Kidney epithelial cell (primary cell): Measurements from ENCODE around the gene SEC63. TPM values are rescaled to one million over a fixed set of nuclear protein-coding genes. Genes with fewer than 3 reads are reported as not detected.

Experiments
- DNase-seq: peaks from one replicate; pipeline ENCODE4 v3.0.0-alpha.2; 2010; ENCODE audit warnings: low read depth
- H3K27me3 ChIP-seq: 2 replicates; pipeline ENCODE4 v1.6.0; 2011; ENCODE audit warnings: low read length; ENCODE audit not compliant: control insufficient read depth, insufficient read depth
- H3K36me3 ChIP-seq: 2 replicates; pipeline ENCODE4 v1.5.1; 2011; ENCODE audit warnings: low read length; ENCODE audit not compliant: control insufficient read depth, insufficient read depth
- H3K4me3 ChIP-seq: 2 replicates; pipeline ENCODE4 v1.5.1; 2011; ENCODE audit warnings: low read depth, mild to moderate bottlenecking, control low read depth, low read length
- total RNA-seq: library from RNA; depleted of rRNA; stranded (reverse); fragments of >200 nt; gene quantifications from 2 replicates; pipeline ENCODE4 v1.2.3, GENCODE V29; 2015
- TF ChIP-seq, protein P1 (sequence below): IDR thresholded peaks from 2 replicates; pipeline ENCODE4 v1.5.1; 2011; ENCODE audit warnings: mild to moderate bottlenecking, moderate library complexity, low read length, control low read depth, inconsistent platforms; ENCODE audit not compliant: insufficient read depth, poor library complexity, severe bottlenecking

Gene SEC63
- total RNA-seq, 1 donor from 2014 or later: 25.1 TPM

GRCh38 chr6:107976155-107976783, 18.3 kb upstream of the SEC63 start:
- H3K27me3 ChIP-seq: no peaks in the 10 kb centered on the region
- TF ChIP-seq, protein P1, sequence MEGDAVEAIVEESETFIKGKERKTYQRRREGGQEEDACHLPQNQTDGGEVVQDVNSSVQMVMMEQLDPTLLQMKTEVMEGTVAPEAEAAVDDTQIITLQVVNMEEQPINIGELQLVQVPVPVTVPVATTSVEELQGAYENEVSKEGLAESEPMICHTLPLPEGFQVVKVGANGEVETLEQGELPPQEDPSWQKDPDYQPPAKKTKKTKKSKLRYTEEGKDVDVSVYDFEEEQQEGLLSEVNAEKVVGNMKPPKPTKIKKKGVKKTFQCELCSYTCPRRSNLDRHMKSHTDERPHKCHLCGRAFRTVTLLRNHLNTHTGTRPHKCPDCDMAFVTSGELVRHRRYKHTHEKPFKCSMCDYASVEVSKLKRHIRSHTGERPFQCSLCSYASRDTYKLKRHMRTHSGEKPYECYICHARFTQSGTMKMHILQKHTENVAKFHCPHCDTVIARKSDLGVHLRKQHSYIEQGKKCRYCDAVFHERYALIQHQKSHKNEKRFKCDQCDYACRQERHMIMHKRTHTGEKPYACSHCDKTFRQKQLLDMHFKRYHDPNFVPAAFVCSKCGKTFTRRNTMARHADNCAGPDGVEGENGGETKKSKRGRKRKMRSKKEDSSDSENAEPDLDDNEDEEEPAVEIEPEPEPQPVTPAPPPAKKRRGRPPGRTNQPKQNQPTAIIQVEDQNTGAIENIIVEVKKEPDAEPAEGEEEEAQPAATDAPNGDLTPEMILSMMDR: no peak
- DNase-seq: no peak
- no peaks in the 10 kb centered on the region for H3K36me3 ChIP-seq
- H3K4me3 ChIP-seq: no peak overlapping the region

GRCh38 chr6:107973594-107973993, 15.6 kb upstream of the SEC63 start:
- TF ChIP-seq, protein P1: no peak
- Histone ChIP-seq H3K36me3 (no peaks in the 10 kb centered on the region), H3K27me3 (no peaks in the 10 kb centered on the region), H3K4me3 (no peak overlapping the region)
- no peak for DNase-seq

GRCh38 chr6:107972413-107973096, 14.5 kb upstream of the SEC63 start:
- Histone ChIP-seq H3K27me3 (no peaks in the 10 kb centered on the region), H3K4me3 (no peak overlapping the region), H3K36me3 (no peaks in the 10 kb centered on the region)
- no peak for DNase-seq
- TF ChIP-seq, protein P1: no peak

DNA sequence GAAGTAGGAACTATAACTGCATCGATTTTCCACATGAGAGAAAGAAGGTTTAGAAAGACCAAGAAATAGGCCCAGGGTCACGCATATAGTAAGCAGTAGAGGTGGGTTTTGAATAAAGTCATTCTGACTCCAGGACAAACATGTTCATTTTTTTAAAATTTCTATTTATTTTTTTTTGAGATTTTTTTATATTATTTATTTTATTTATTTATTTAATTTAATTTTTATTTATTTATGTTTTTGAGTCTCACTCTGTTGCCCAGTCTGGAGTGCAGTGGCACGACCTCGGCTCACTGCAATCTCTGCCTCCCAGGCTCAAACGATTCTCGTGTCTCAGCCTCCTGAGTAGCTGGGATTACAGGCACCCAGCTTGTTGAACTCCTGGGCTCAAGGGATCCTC, 13.2 kb upstream of the SEC63 start:
- Histone ChIP-seq H3K4me3 (no peak overlapping the region), H3K27me3 (no peaks in the 10 kb centered on the region), H3K36me3 (no peaks in the 10 kb centered on the region)
- no peak for DNase-seq
- TF ChIP-seq, protein P1: no peak

GRCh38 chr6:107970255-107970654, 12.2 kb upstream of the SEC63 start:
- no peak overlapping the region for H3K4me3 ChIP-seq

More at GRCh38 chr6:107970255-107970654, 12.2 kb upstream of the SEC63 start:
- Histone ChIP-seq H3K27me3 (no peaks in the 10 kb centered on the region), H3K36me3 (no peaks in the 10 kb centered on the region)
- DNase-seq: no peak
- TF ChIP-seq, protein P1: no peak
